DND-41 (cell line): ENCODE data around the gene LUZP1.

Experiments used
- EZH2 ChIP-seq: IDR thresholded peaks from 3 replicates; pipeline ENCODE4 v1.6.1; 2012; ENCODE audit warnings: borderline replicate concordance, low read depth, mild to moderate bottlenecking, moderate library complexity, low read length, inconsistent platforms; ENCODE audit not compliant: severe bottlenecking
- TF ChIP-seq, protein P1 (sequence below): IDR thresholded peaks from 2 replicates; pipeline ENCODE4 v1.5.1; 2012; ENCODE audit warnings: borderline replicate concordance, low read length, moderate library complexity, mild to moderate bottlenecking; ENCODE audit not compliant: poor library complexity, severe bottlenecking; ENCODE audit errors: extremely low read depth

DNA sequence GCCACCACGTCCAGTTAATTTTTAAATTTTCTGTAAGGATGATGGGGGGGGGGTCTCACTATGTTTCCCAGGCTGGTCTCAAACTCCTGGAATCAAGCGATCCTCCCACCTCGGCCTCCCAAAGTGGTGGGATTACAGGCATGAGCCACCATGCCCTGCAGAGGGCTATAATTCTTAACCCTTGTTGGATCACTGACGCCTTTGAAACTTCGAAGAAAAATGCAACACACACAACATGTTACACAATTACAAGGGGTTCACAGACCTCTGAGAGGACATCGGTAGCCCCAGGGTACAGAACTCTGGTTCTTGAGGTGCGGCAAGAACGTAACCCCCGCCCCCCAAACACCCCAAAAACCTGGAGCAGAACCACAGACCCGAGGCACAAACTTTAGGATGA is 8.4 kb upstream of the LUZP1 start:
- TF ChIP-seq, protein P1, sequence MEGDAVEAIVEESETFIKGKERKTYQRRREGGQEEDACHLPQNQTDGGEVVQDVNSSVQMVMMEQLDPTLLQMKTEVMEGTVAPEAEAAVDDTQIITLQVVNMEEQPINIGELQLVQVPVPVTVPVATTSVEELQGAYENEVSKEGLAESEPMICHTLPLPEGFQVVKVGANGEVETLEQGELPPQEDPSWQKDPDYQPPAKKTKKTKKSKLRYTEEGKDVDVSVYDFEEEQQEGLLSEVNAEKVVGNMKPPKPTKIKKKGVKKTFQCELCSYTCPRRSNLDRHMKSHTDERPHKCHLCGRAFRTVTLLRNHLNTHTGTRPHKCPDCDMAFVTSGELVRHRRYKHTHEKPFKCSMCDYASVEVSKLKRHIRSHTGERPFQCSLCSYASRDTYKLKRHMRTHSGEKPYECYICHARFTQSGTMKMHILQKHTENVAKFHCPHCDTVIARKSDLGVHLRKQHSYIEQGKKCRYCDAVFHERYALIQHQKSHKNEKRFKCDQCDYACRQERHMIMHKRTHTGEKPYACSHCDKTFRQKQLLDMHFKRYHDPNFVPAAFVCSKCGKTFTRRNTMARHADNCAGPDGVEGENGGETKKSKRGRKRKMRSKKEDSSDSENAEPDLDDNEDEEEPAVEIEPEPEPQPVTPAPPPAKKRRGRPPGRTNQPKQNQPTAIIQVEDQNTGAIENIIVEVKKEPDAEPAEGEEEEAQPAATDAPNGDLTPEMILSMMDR = no peak
- TF ChIP-seq EZH2 = no peak
